HG03520 (cell line): ENCODE data around the gene MED12.

Experiments used
- ATAC-seq: cut with Tn5 transposase; IDR thresholded peaks from one replicate; pipeline ENCODE4 v1.9.1; 2021; ENCODE audit warnings: mild to moderate bottlenecking, moderate library complexity; ENCODE audit not compliant: unreplicated experiment

The MED12 gene

GRCh38 chrX:71118032-71118984 is at the start of gene MED12:
TSS of gene MED12 (plus strand) at chrX:71118596. CDS start at chrX:71118755, 159 bp downstream.
- peak; percentile 76 for ATAC-seq

GRCh38 chrX:71070531-71070930 is 47.9 kb upstream of the MED12 start:
- ATAC-seq = no peak

GRCh38 chrX:71081330-71082123 is 36.9 kb upstream of the MED12 start:
- ATAC-seq = no peak

GRCh38 chrX:71082124-71082647 is 36.2 kb upstream of the MED12 start:
- ATAC-seq = no peak

- ATAC-seq = no peak
These were observed 35.6 kb upstream of the MED12 start for GRCh38 chrX:71082822-71083221.

- ATAC-seq = no peak
These were observed 32.5 kb upstream of the MED12 start for GRCh38 chrX:71085900-71086299.

GRCh38 chrX:71091263-71091662 is 27.1 kb upstream of the MED12 start:
- no peak for ATAC-seq

- ATAC-seq = no peak
These were observed 23.4 kb upstream of the MED12 start for GRCh38 chrX:71095033-71095432.

GRCh38 chrX:71095555-71095980 is 22.8 kb upstream of the MED12 start, which contains the start of gene FOXO4:
TSS of gene FOXO4 (plus strand) at chrX:71095851. CDS start at chrX:71096529, 678 bp downstream.
- peak; percentile 91 for ATAC-seq

- no peak for ATAC-seq
These were observed 22.2 kb upstream of the MED12 start for GRCh38 chrX:71095981-71096759.

- ATAC-seq = no peak
These were observed 21.7 kb upstream of the MED12 start for GRCh38 chrX:71096760-71097032.

GRCh38 chrX:71098302-71098701 is 20.1 kb upstream of the MED12 start:
- no peak for ATAC-seq

GRCh38 chrX:71098951-71099506 is 19.4 kb upstream of the MED12 start:
- ATAC-seq = no peak

GRCh38 chrX:71099736-71100135 is 18.7 kb upstream of the MED12 start:
- ATAC-seq = no peak

- no peak for ATAC-seq
These were observed 17.6 kb upstream of the MED12 start for GRCh38 chrX:71100581-71101505.

- no peak for ATAC-seq
These were observed 16.1 kb upstream of the MED12 start for GRCh38 chrX:71102292-71102691.

GRCh38 chrX:71103110-71103983 is 15.0 kb upstream of the MED12 start:
- no peak for ATAC-seq

GRCh38 chrX:71105628-71106027 is 12.8 kb upstream of the MED12 start:
- ATAC-seq = no peak
